Lung (tissue), 12 donors: ENCODE results near the gene MED28. TPM values are rescaled to one million over a fixed set of nuclear protein-coding genes. Genes with fewer than 3 reads are reported as not detected.

Source experiments
- ATAC-seq: fragments of 200-7000 bp; cut with Tn5 transposase; one replicate; pipeline ENCODE4 v1.9.1; 2020; ENCODE audit warnings: moderate number of reproducible peaks; ENCODE audit not compliant: insufficient read depth, low FRiP score
- DNase-seq, 3 donors: peaks; one replicate each; pipeline ENCODE4 v3.0.0-alpha.2; 2013 to 2017
- H3K27ac ChIP-seq, 2 donors: one replicate each; pipeline ENCODE4 v1.5.1; 2013; ENCODE audit warnings: mild to moderate bottlenecking in 2 of 2, moderate library complexity in 2 of 2, control low read depth in 1 of 2, inconsistent platforms in 1 of 2, low read depth in 1 of 2, low read length in 1 of 2
- H3K27me3 ChIP-seq, 3 donors: one replicate each; pipeline ENCODE4 v1.5.1; 2013; ENCODE audit warnings: low read length in 2 of 3; ENCODE audit not compliant: control insufficient read depth in 3 of 3, insufficient read depth in 3 of 3
- H3K36me3 ChIP-seq, 4 donors: one replicate each; pipeline ENCODE4 v1.5.1; 2013; ENCODE audit warnings: low read length in 4 of 4, mild to moderate bottlenecking in 1 of 4, moderate library complexity in 1 of 4; ENCODE audit not compliant: control insufficient read depth in 4 of 4, insufficient read depth in 4 of 4
- H3K4me1 ChIP-seq, 5 donors: one replicate each; pipeline ENCODE4 v1.5.1; 2013; ENCODE audit warnings: low read length in 5 of 5, mild to moderate bottlenecking in 2 of 5, moderate library complexity in 1 of 5; ENCODE audit not compliant: control insufficient read depth in 5 of 5, insufficient read depth in 5 of 5
- H3K4me3 ChIP-seq: one replicate; pipeline ENCODE4 v1.5.1; 2013; ENCODE audit warnings: mild to moderate bottlenecking, control low read depth, moderate library complexity
- H3K9ac ChIP-seq, 2 donors: one replicate each; pipeline ENCODE4 v1.5.1; 2013; ENCODE audit warnings: low read length in 2 of 2, control low read depth in 1 of 2; ENCODE audit not compliant: insufficient read depth in 1 of 2
- H3K9me3 ChIP-seq, 4 donors: one replicate each; pipeline ENCODE4 v1.5.1; 2013; ENCODE audit warnings: low read length in 3 of 4, mild to moderate bottlenecking in 1 of 4, moderate library complexity in 1 of 4; ENCODE audit not compliant: control insufficient read depth in 4 of 4, insufficient read depth in 3 of 4
- WGBS, 2 donors: extraction: QIAGEN DNeasy Blood & Tissue Kit; methylation state at CpG; one replicate each; pipeline ENCODE4 v1.1.7; 2013; 5-methylcytosine and 5-hydroxymethylcytosine counted together
- polyA plus RNA-seq, 2 donors: library from polyadenylated mRNA; stranded (reverse); fragments of 200-250 nt; gene quantifications; one replicate each; pipeline ENCODE4 v1.2.1, GENCODE V29; 2013
- total RNA-seq, 2 donors: library from RNA; depleted of rRNA in 1 of 2; stranded (reverse); fragments of >200 nt in 1 of 2; gene quantifications; one replicate each; pipeline ENCODE4 v1.2.1, GENCODE V29; 2014 to 2021
- TF ChIP-seq, protein P1 (sequence below): IDR thresholded peaks from 2 replicates; pipeline ENCODE4 v1.5.1; 2012; ENCODE audit warnings: mild to moderate bottlenecking; ENCODE audit errors: control extremely low read depth, extremely low read depth
- donor health status: control.
- donor health status: control.
- donor health status: Bipolar disorder and iron deficiency.
- donor health status: healthy.
- donor health status: DM: yes; HTN: yes; CAD: no.

MED28 gene
- total and polyA plus RNA-seq, 4 donors = 10.8 to 45.9 (median 33.1) TPM

DNA sequence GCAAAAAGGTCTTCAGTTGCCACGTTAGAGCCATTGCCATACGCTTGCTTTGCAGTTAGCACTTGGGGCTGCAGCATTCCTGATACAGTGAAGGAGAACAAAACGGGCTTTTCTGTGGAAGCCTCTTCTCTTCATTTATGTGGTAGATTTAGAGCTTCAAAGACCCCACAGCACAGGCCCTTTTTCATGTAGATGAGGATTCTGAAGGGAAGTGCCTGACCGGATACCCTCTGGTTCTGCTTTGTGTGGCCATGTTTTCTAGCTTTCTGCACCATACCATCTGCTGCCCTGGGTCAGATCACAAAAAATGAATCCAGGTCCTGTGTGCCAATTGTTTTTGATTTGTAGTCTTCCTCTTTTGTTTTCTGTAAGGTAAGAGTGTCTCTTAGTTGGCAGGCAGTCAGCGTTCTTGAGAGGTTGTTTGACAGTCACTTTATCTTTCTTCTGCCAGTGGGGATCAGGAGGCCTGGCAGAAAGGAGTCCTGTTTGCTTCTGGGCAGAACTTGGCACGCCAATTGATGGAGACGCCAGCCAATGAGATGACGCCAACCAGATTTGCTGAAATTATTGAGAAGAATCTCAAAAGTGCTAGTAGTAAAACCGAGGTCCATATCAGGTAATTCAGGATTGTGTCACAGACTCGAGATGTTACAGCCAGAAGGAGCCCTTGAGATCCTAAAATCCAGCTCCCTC is 29.8 kb upstream of the MED28 start:
- DNase-seq (no peak), ATAC-seq (no peak)
- H3K27ac ChIP-seq = no peak overlapping the region
- WGBS, 2 donors = 87 to 92% methylated on average over 10 of the region's 10 CpGs
- no peak overlapping the region for H3K9ac ChIP-seq
- TF ChIP-seq, protein P1, sequence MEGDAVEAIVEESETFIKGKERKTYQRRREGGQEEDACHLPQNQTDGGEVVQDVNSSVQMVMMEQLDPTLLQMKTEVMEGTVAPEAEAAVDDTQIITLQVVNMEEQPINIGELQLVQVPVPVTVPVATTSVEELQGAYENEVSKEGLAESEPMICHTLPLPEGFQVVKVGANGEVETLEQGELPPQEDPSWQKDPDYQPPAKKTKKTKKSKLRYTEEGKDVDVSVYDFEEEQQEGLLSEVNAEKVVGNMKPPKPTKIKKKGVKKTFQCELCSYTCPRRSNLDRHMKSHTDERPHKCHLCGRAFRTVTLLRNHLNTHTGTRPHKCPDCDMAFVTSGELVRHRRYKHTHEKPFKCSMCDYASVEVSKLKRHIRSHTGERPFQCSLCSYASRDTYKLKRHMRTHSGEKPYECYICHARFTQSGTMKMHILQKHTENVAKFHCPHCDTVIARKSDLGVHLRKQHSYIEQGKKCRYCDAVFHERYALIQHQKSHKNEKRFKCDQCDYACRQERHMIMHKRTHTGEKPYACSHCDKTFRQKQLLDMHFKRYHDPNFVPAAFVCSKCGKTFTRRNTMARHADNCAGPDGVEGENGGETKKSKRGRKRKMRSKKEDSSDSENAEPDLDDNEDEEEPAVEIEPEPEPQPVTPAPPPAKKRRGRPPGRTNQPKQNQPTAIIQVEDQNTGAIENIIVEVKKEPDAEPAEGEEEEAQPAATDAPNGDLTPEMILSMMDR = no peak
- peaks cover 24 to 40% (median 38%) of the 10 kb centered on the region in 4 donors for H3K36me3 ChIP-seq
- no peaks in the 10 kb centered on the region for H3K9me3 ChIP-seq
- no peak overlapping the region for H3K4me3 ChIP-seq
- H3K4me1 ChIP-seq = peaks cover 0 to 3% (median 0%) of the 10 kb centered on the region in 5 donors
- H3K27me3 ChIP-seq = no peaks in the 10 kb centered on the region

DNA sequence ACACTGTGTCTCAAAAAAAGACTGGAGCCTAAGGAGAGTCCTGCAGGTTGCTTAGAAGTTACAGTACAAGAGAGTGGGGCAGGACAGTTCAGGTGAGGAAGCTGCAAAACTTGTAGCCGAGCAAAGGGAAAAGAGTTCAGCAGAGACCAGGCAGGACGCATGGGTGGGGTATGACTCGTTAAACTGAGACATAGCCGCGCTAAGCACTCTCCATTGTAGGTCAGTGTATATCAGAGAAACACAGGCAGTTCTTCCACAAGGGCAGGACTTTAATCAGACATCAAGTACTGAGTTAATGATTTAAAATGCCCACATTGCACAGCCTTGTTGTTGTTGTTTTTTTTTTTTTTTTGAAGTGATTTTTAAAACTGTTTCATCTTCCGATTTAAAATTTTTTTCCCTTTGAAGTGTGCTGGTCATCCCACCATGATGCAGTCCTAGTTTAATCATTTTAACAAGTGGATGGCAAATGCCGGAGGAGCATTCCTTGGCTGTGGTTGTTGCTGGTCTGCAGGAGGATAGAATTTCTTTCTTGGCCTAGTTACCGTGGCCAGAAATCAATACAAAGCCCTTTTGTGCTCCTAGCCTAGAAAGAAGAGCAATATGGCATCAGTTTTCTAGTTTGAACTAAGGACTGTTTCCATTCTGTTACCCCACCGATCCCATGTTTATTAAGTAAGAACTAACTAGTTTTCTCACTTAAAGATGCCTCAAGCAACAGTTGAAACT is 27.2 kb upstream of the MED28 start:
- WGBS, 2 donors = 91 to 95% methylated on average over 9 of the region's 9 CpGs
- TF ChIP-seq, protein P1 = no peak
- Histone ChIP-seq H3K27me3 (no peaks in the 10 kb centered on the region), H3K4me1 (peaks cover 0 to 3% (median 0%) of the 10 kb centered on the region in 5 donors), H3K4me3 (no peak overlapping the region), H3K27ac (no peak overlapping the region), H3K9ac (no peak overlapping the region), H3K9me3 (no peaks in the 10 kb centered on the region), H3K36me3 (peaks cover 23 to 51% (median 37%) of the 10 kb centered on the region in 4 donors)
- no peak for DNase-seq
- ATAC-seq = no peak

DNA sequence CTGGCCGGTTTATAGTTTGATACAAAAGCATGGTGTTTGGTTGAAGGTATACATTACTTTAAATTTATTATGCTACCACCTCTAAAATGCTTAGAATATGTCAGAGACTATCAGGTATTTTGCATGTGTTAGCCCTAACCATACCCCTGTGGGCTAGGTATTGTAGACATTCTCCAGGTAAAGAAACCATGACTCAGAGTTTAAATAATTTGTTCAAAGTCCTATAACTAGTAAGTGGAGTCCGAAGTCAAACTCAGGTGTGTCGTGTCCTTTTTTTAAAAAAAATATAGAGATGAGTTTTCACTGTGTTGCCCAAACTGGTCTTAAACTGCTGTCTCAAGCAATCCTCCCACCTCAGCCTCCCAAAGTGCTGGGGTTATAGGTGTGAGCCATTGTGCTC is 25.1 kb upstream of the MED28 start:
- 94 to 98% methylated on average over 3 of the region's 3 CpGs for WGBS, 2 donors
- ATAC-seq (no peak), DNase-seq (no peak)
- H3K9ac ChIP-seq = no peak overlapping the region
- no peak overlapping the region for H3K27ac ChIP-seq
- no peak overlapping the region for H3K4me3 ChIP-seq
- H3K9me3 ChIP-seq = no peaks in the 10 kb centered on the region
- TF ChIP-seq, protein P1 = no peak
- peaks cover 13 to 40% (median 34%) of the 10 kb centered on the region in 4 donors for H3K36me3 ChIP-seq
- no peaks in the 10 kb centered on the region for H3K27me3 ChIP-seq
- peaks cover 0 to 2% (median 0%) of the 10 kb centered on the region in 5 donors for H3K4me1 ChIP-seq
